H9 (cell line): Measurements from ENCODE around the gene PLA2G4D. TPM values are rescaled to one million over a fixed set of nuclear protein-coding genes. Genes with fewer than 3 reads are reported as not detected.

Experiments
- DNase-seq: peaks from one replicate; pipeline ENCODE4 v3.0.0-alpha.2; 2017
- H2AFZ ChIP-seq: one replicate; pipeline ENCODE4 v1.6.1; 2013; ENCODE audit warnings: mild to moderate bottlenecking, low read length, control low read depth, moderate library complexity
- H2AK5ac ChIP-seq: 2 replicates; pipeline ENCODE4 v1.6.1; 2013; ENCODE audit warnings: low read length, control low read depth, mixed read lengths; ENCODE audit not compliant: insufficient read length
- H2BK120ac ChIP-seq: one replicate; pipeline ENCODE4 v1.6.1; 2013; ENCODE audit warnings: low read depth, mild to moderate bottlenecking, low read length, control low read depth, inconsistent platforms; ENCODE audit not compliant: poor library complexity, severe bottlenecking
- H2BK12ac ChIP-seq: 2 replicates; pipeline ENCODE4 v1.6.1; 2013; ENCODE audit warnings: low read length, control low read depth, mixed read lengths, low read depth; ENCODE audit not compliant: insufficient read length
- H2BK15ac ChIP-seq: 2 replicates; pipeline ENCODE4 v1.6.1; 2013; ENCODE audit warnings: low read depth, low read length, control low read depth
- H2BK20ac ChIP-seq: one replicate; pipeline ENCODE4 v1.6.1; 2013; ENCODE audit warnings: low read depth, mild to moderate bottlenecking, low read length, control low read depth, inconsistent platforms; ENCODE audit not compliant: poor library complexity, severe bottlenecking
- H2BK5ac ChIP-seq: 2 replicates; pipeline ENCODE4 v1.6.1; 2013; ENCODE audit warnings: low read length, control low read depth, mixed read lengths; ENCODE audit not compliant: insufficient read length
- H3K14ac ChIP-seq: 2 replicates; pipeline ENCODE4 v1.6.1; 2013; ENCODE audit warnings: low read length, control low read depth; ENCODE audit not compliant: insufficient read depth
- H3K18ac ChIP-seq: 2 replicates; pipeline ENCODE4 v1.6.1; 2013; ENCODE audit warnings: low read depth, mild to moderate bottlenecking, mixed read lengths, low read length, control low read depth; ENCODE audit not compliant: insufficient read length
- H3K23ac ChIP-seq: 2 replicates; pipeline ENCODE4 v1.6.1; 2013; ENCODE audit warnings: low read length, control low read depth, mixed read lengths, low read depth; ENCODE audit not compliant: insufficient read length
- H3K23me2 ChIP-seq: 2 replicates; pipeline ENCODE4 v1.6.1; 2013; ENCODE audit warnings: low read depth, mild to moderate bottlenecking, mixed read lengths, low read length, control low read depth; ENCODE audit not compliant: insufficient read length, poor library complexity, severe bottlenecking
- H3K27ac ChIP-seq: 2 replicates; pipeline ENCODE4 v1.5.1; 2013; ENCODE audit warnings: low read length, control low read depth, mixed read lengths, low read depth; ENCODE audit not compliant: insufficient read length
- H3K27me3 ChIP-seq: 2 replicates; pipeline ENCODE4 v1.6.1; 2013; ENCODE audit warnings: low read length, control low read depth, inconsistent platforms; ENCODE audit not compliant: insufficient read depth
- H3K4ac ChIP-seq: 2 replicates; pipeline ENCODE4 v1.6.1; 2013; ENCODE audit warnings: low read depth, mild to moderate bottlenecking, control low read depth, inconsistent platforms, low read length, moderate library complexity
- H3K4me1 ChIP-seq: 2 replicates; pipeline ENCODE4 v1.6.1; 2013; ENCODE audit warnings: low read length, control low read depth, inconsistent platforms; ENCODE audit not compliant: insufficient read depth
- H3K4me2 ChIP-seq: 2 replicates; pipeline ENCODE4 v1.6.1; 2013; ENCODE audit warnings: low read length, control low read depth, mixed read lengths; ENCODE audit not compliant: insufficient read length, insufficient read depth
- H3K56ac ChIP-seq: 2 replicates; pipeline ENCODE4 v1.6.1; 2013; ENCODE audit warnings: low read depth, mild to moderate bottlenecking, mixed read lengths, low read length, control low read depth; ENCODE audit not compliant: insufficient read length
- H3K79me1 ChIP-seq: 2 replicates; pipeline ENCODE4 v1.6.1; 2013; ENCODE audit warnings: low read depth, mild to moderate bottlenecking, moderate library complexity, low read length, control low read depth, inconsistent platforms; ENCODE audit not compliant: insufficient read depth, poor library complexity, severe bottlenecking
- H3K79me2 ChIP-seq: 2 replicates; pipeline ENCODE4 v1.6.1; 2013; ENCODE audit warnings: low read length, control low read depth, inconsistent platforms; ENCODE audit not compliant: insufficient read depth
- H3K9ac ChIP-seq: 2 replicates; pipeline ENCODE4 v1.6.1; 2013; ENCODE audit warnings: low read length, control low read depth, mixed read lengths; ENCODE audit not compliant: insufficient read length; ENCODE audit errors: extremely low read depth
- H3K9me3 ChIP-seq: one replicate; pipeline ENCODE4 v1.6.1; 2013; ENCODE audit warnings: low read depth, low read length, inconsistent platforms; ENCODE audit not compliant: control insufficient read depth
- H3T11ph ChIP-seq: one replicate; pipeline ENCODE4 v1.6.1; 2013; ENCODE audit warnings: mild to moderate bottlenecking, low read length, control low read depth, inconsistent platforms
- H4K20me1 ChIP-seq: one replicate; pipeline ENCODE4 v1.6.1; 2013; ENCODE audit not compliant: control insufficient read depth, insufficient read length, insufficient read depth
- H4K5ac ChIP-seq: 2 replicates; pipeline ENCODE4 v1.6.1; 2013; ENCODE audit warnings: low read depth, mild to moderate bottlenecking, mixed read lengths, low read length, control low read depth; ENCODE audit not compliant: insufficient read length
- H4K8ac ChIP-seq: replicated peaks from 2 replicates; pipeline ENCODE4 v1.6.1; 2013; ENCODE audit warnings: low read length, control low read depth, mixed read lengths, low read depth; ENCODE audit not compliant: insufficient read length
- H4K91ac ChIP-seq: 2 replicates; pipeline ENCODE4 v1.6.1; 2013; ENCODE audit warnings: low read depth, mild to moderate bottlenecking, moderate library complexity, mixed read lengths, low read length, control low read depth; ENCODE audit not compliant: insufficient read length
- H3K27ac Mint-ChIP-seq, 3 experiments: 2 replicates in 2 of 3; 3 replicates in 1 of 3; pipeline ENCODE4 v1.8.0; 2020 to 2021; ENCODE audit warnings: mixed read lengths in 3 of 3, mild to moderate bottlenecking in 1 of 3, moderate library complexity in 1 of 3
- H3K27me3 Mint-ChIP-seq: 2 replicates; pipeline ENCODE4 v1.8.0; 2021; ENCODE audit warnings: low read depth, mild to moderate bottlenecking, moderate library complexity, mixed read lengths
- H3K36me3 Mint-ChIP-seq, 3 experiments: 2 replicates in 2 of 3; 3 replicates in 1 of 3; pipeline ENCODE4 v1.8.0; 2020 to 2021; ENCODE audit warnings: low read depth in 3 of 3, mixed read lengths in 3 of 3; ENCODE audit not compliant: insufficient read depth in 1 of 3
- H3K4me1 Mint-ChIP-seq, 2 experiments: 2 replicates each; pipeline ENCODE4 v1.8.0; 2020; ENCODE audit warnings: mixed read lengths in 2 of 2
- H3K4me3 Mint-ChIP-seq, 2 experiments: 2 replicates in 1 of 2; 3 replicates in 1 of 2; pipeline ENCODE4 v1.8.0; 2020 to 2021; ENCODE audit warnings: mild to moderate bottlenecking in 2 of 2, mixed read lengths in 2 of 2, moderate library complexity in 1 of 2
- H3K9me3 Mint-ChIP-seq, 2 experiments: 2 replicates in 1 of 2; 3 replicates in 1 of 2; pipeline ENCODE4 v1.8.0; 2020; ENCODE audit warnings: mild to moderate bottlenecking in 2 of 2, mixed read lengths in 2 of 2, moderate library complexity in 1 of 2
- CTCF ChIP-seq: fragments of 200-600 bp; sonication (generic); conservative IDR thresholded peaks from 3 replicates; pipeline ENCODE4 v1.8.0; 2021; ENCODE audit warnings: antibody characterized with exemption, mild to moderate bottlenecking
- WGBS: extraction: QIAGEN DNeasy Blood & Tissue Kit; methylation state at CpG from one replicate; pipeline ENCODE4 v1.1.7; 2013; ENCODE audit warnings: missing lambda C conversion rate, low lambda C conversion rate, mixed read lengths; ENCODE audit not compliant: insufficient read length; ENCODE audit errors: extremely low coverage; 5-methylcytosine and 5-hydroxymethylcytosine counted together
- total RNA-seq: library from RNA; stranded (reverse); gene quantifications from 2 replicates; pipeline ENCODE4 v1.2.1, GENCODE V29; 2021

Gene PLA2G4D
- total RNA-seq, 1 experiment from 2014 or later = 0.33 TPM

GRCh38 chr15:42087926-42088800 lies 6.2 kb downstream of the PLA2G4D start:
- no peaks in the 10 kb centered on the region; a peak in 1 of 5 replicates for H3K9me3 Mint-ChIP-seq
- no peak overlapping the region for H4K91ac ChIP-seq
- no peaks in the 10 kb centered on the region for H3K27me3 ChIP-seq
- no peak for TF ChIP-seq CTCF
- no peaks in the 10 kb centered on the region for H4K20me1 ChIP-seq
- no peak for DNase-seq
- no CpG with 5 or more reads among the region's 11 CpGs for WGBS
- no peak overlapping the region; the same call in 1 of the 2 replicates for H3K14ac ChIP-seq
- no peak overlapping the region for H3K4me2 ChIP-seq
- H3K27ac Mint-ChIP-seq = no peak overlapping the region; a peak in 1 of 7 replicates
- H3T11ph ChIP-seq = no peak overlapping the region
- no peaks in the 10 kb centered on the region for H3K79me2 ChIP-seq
- H3K23ac ChIP-seq = no peak overlapping the region
- no peaks in the 10 kb centered on the region for H3K79me1 ChIP-seq
- no peak overlapping the region for H3K9ac ChIP-seq
- H2BK15ac ChIP-seq = no peak overlapping the region
- H3K4me3 Mint-ChIP-seq = no peak overlapping the region
- H3K27me3 Mint-ChIP-seq = peaks cover 4% of the 10 kb centered on the region
- H2AK5ac ChIP-seq = no peak overlapping the region
- H3K4ac ChIP-seq = no peak overlapping the region
- no peak overlapping the region for H2AFZ ChIP-seq
- H2BK120ac ChIP-seq = no peak overlapping the region
- no peak overlapping the region for H3K56ac ChIP-seq
- no peak overlapping the region for H3K18ac ChIP-seq
- H3K4me1 ChIP-seq = no peaks in the 10 kb centered on the region; the same call in 1 of the 2 replicates
- no peaks in the 10 kb centered on the region for H3K23me2 ChIP-seq
- no peak overlapping the region for H3K27ac ChIP-seq
- H3K36me3 Mint-ChIP-seq = no peaks in the 10 kb centered on the region
- H3K9me3 ChIP-seq = no peaks in the 10 kb centered on the region
- no peak overlapping the region for H2BK20ac ChIP-seq
- H2BK12ac ChIP-seq = no peak overlapping the region
- H4K5ac ChIP-seq = no peak overlapping the region
- H2BK5ac ChIP-seq = no peak overlapping the region
- peaks cover 27 to 28% of the 10 kb centered on the region in 2 experiments for H3K4me1 Mint-ChIP-seq
- H4K8ac ChIP-seq = no peak overlapping the region
